Lung (tissue), 12 donors: ENCODE measurements around the gene ANKRD16. TPM values are rescaled to one million over a fixed set of nuclear protein-coding genes. Genes with fewer than 3 reads are reported as not detected.
"Not testable (repeated sequence)": the region's sequence is repeated elsewhere in the genome, so short reads cannot be mapped to it uniquely, and the experiment has no call there.

Experiments used
- ATAC-seq: fragments of 200-7000 bp; cut with Tn5 transposase; one replicate; pipeline ENCODE4 v1.9.1; 2020; ENCODE audit warnings: moderate number of reproducible peaks; ENCODE audit not compliant: insufficient read depth, low FRiP score
- DNase-seq, 3 donors: peaks; one replicate each; pipeline ENCODE4 v3.0.0-alpha.2; 2013 to 2017
- H3K27ac ChIP-seq, 2 donors: one replicate each; pipeline ENCODE4 v1.5.1; 2013; ENCODE audit warnings: mild to moderate bottlenecking in 2 of 2, moderate library complexity in 2 of 2, control low read depth in 1 of 2, inconsistent platforms in 1 of 2, low read depth in 1 of 2, low read length in 1 of 2
- H3K27me3 ChIP-seq, 3 donors: one replicate each; pipeline ENCODE4 v1.5.1; 2013; ENCODE audit warnings: low read length in 2 of 3; ENCODE audit not compliant: control insufficient read depth in 3 of 3, insufficient read depth in 3 of 3
- H3K36me3 ChIP-seq, 4 donors: one replicate each; pipeline ENCODE4 v1.5.1; 2013; ENCODE audit warnings: low read length in 4 of 4, mild to moderate bottlenecking in 1 of 4, moderate library complexity in 1 of 4; ENCODE audit not compliant: control insufficient read depth in 4 of 4, insufficient read depth in 4 of 4
- H3K4me1 ChIP-seq, 5 donors: one replicate each; pipeline ENCODE4 v1.5.1; 2013; ENCODE audit warnings: low read length in 5 of 5, mild to moderate bottlenecking in 2 of 5, moderate library complexity in 1 of 5; ENCODE audit not compliant: control insufficient read depth in 5 of 5, insufficient read depth in 5 of 5
- H3K4me3 ChIP-seq: one replicate; pipeline ENCODE4 v1.5.1; 2013; ENCODE audit warnings: mild to moderate bottlenecking, control low read depth, moderate library complexity
- H3K9ac ChIP-seq, 2 donors: one replicate each; pipeline ENCODE4 v1.5.1; 2013; ENCODE audit warnings: low read length in 2 of 2, control low read depth in 1 of 2; ENCODE audit not compliant: insufficient read depth in 1 of 2
- H3K9me3 ChIP-seq, 4 donors: one replicate each; pipeline ENCODE4 v1.5.1; 2013; ENCODE audit warnings: low read length in 3 of 4, mild to moderate bottlenecking in 1 of 4, moderate library complexity in 1 of 4; ENCODE audit not compliant: control insufficient read depth in 4 of 4, insufficient read depth in 3 of 4
- CTCF ChIP-seq: IDR thresholded peaks from 2 replicates; pipeline ENCODE4 v1.5.1; 2012; ENCODE audit warnings: mild to moderate bottlenecking; ENCODE audit errors: control extremely low read depth, extremely low read depth
- WGBS, 2 donors: extraction: QIAGEN DNeasy Blood & Tissue Kit; methylation state at CpG; one replicate each; pipeline ENCODE4 v1.1.7; 2013; 5-methylcytosine and 5-hydroxymethylcytosine counted together
- polyA plus RNA-seq, 2 donors: library from polyadenylated mRNA; stranded (reverse); fragments of 200-250 nt; gene quantifications; one replicate each; pipeline ENCODE4 v1.2.1, GENCODE V29; 2013
- total RNA-seq, 2 donors: library from RNA; depleted of rRNA in 1 of 2; stranded (reverse); fragments of >200 nt in 1 of 2; gene quantifications; one replicate each; pipeline ENCODE4 v1.2.1, GENCODE V29; 2014 to 2021
- donor health status: control.
- donor health status: control.
- donor health status: Bipolar disorder and iron deficiency.
- donor health status: healthy.
- donor health status: DM: yes; HTN: yes; CAD: no.

The ANKRD16 gene
- total and polyA plus RNA-seq, 4 donors: 4.5 to 14.0 (median 6.4) TPM

GRCh38 chr10:5855979-5856700, 33.6 kb downstream of the ANKRD16 start:
- H3K4me1 ChIP-seq: peaks cover 0 to 6% (median 0%) of the 10 kb centered on the region in 5 donors
- no peaks in the 10 kb centered on the region for H3K27me3 ChIP-seq
- no peak for DNase-seq
- no peak overlapping the region for H3K27ac ChIP-seq
- H3K4me3 ChIP-seq: no peak overlapping the region
- no peak for ATAC-seq
- no peaks in the 10 kb centered on the region for H3K36me3 ChIP-seq
- H3K9ac ChIP-seq: no peak overlapping the region
- H3K9me3 ChIP-seq: no peaks in the 10 kb centered on the region
- 76 to 90% methylated on average over 18 of the region's 18 CpGs for WGBS, 2 donors
- no peak for TF ChIP-seq CTCF

GRCh38 chr10:5854131-5854475, 35.6 kb downstream of the ANKRD16 start:
- Histone ChIP-seq H3K9me3 (no peaks in the 10 kb centered on the region), H3K4me1 (no peaks in the 10 kb centered on the region), H3K4me3 (no peak overlapping the region), H3K27ac (no peak overlapping the region), H3K9ac (no peak overlapping the region), H3K36me3 (no peaks in the 10 kb centered on the region), H3K27me3 (no peaks in the 10 kb centered on the region)
- DNase-seq (peak in 1 of 3 donors; percentile 25), ATAC-seq (no peak)
- WGBS, 2 donors: 85 to 93% methylated on average over 5 of the region's 5 CpGs
- no peak for TF ChIP-seq CTCF

GRCh38 chr10:5846667-5847066, 43.0 kb downstream of the ANKRD16 start:
- not testable (repeated sequence) for ATAC-seq, H3K36me3 ChIP-seq, H3K9ac ChIP-seq, H3K27me3 ChIP-seq, H3K4me1 ChIP-seq, H3K27ac ChIP-seq, H3K9me3 ChIP-seq, DNase-seq, H3K4me3 ChIP-seq
- WGBS, 2 donors: 88 to 92% methylated on average over 4 of the region's 4 CpGs

- DNase-seq: no peak
- H3K9me3 ChIP-seq: no peaks in the 10 kb centered on the region
- no peak overlapping the region for H3K4me3 ChIP-seq
- TF ChIP-seq CTCF: no peak
- H3K4me1 ChIP-seq: peaks cover 0 to 10% (median 0%) of the 10 kb centered on the region in 5 donors
- no peak for ATAC-seq
- no peaks in the 10 kb centered on the region for H3K27me3 ChIP-seq
- WGBS, 2 donors: 71 to 89% methylated on average over 13 of the region's 13 CpGs
- H3K27ac ChIP-seq: no peak overlapping the region
- no peak overlapping the region for H3K9ac ChIP-seq
- no peaks in the 10 kb centered on the region for H3K36me3 ChIP-seq
Observed at GRCh38 chr10:5844345-5845055, 45.2 kb downstream of the ANKRD16 start.
